Activated CD4-positive, CD25-positive, alpha-beta regulatory T cell treated with anti-CD3 and anti-CD28 coated beads, Interleukin-2, amount 50 U/mL, for 72 hours (primary cell): ENCODE measurements around the gene KRT74.

Source experiments
- DNase-seq: peaks from one replicate; pipeline ENCODE4 v3.0.0; 2021

KRT74 gene

GRCh38 chr12:52518574-52519386 is 54.9 kb downstream of the KRT74 start:
- DNase-seq, result no peak

DNA sequence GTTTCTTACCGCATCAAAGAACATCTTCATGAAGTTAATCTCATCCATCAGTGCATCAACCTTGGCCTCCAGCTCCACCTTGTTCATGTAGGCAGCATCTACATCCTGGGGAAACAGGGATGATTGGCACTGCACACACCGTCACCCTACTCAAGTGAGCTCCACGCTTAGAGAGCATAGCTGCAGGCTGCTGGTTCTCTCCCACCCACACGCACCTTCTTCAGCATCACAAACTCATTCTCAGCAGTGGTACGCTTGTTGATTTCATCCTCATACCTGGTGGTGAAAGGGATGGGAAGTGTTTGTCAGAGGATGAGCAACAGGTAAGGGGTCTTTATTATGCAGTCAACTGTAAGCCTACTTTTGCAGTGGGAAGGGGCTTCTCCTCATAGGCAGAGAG is 55.8 kb downstream of the KRT74 start:
- DNase-seq, result no peak

GRCh38 chr12:52517005-52517835 is 56.4 kb downstream of the KRT74 start:
- DNase-seq, result no peak

DNA sequence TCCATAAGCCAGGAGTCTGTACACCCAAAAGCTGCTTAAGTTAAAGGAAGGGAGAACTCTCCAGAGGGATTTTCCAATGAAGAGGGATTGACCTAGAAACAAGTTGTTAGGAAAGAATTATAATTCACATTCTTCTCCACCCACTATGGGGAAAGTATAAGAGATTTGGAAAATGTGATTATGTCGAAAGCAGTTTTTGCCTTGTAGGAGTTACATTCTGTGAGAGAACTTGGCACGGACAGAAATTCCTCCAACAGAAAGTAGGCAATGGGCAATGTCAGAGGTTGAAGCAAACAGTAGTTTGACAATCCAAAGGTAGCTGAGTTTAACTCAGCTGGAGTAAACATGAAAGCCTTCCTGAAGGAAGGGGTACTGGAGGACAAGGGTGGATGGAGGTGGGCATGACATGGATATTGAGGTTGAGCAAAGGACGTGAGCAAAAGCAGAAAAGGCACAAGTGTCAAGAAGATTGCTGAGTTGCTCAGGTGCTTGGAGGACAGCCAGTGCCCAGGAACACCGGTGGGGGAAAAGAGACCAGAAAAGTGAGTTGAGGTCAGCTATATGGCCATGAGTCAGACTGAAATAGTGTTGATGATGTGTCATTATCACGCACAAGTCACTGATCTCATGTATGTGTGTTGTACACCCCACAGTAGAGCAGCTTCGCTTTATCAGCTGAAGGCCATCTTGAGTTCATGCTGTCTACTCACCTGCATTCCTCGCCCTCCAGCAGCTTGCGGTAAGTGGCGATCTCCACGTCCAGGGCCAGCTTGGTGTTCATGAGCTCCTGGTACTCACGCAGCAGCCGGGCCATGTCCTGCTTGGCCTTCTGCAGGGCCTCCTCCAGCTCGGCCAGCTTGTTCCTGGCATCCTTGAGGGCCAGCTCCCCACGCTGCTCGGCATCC is 57.5 kb downstream of the KRT74 start:
- no peak for DNase-seq
